ENCODE data around the gene ABCC8.

The ABCC8 gene

GRCh38 chr11:17476317-17477083 lies at the start of gene ABCC8:
Gene ABCC8, minus strand, starts transcription at chr11:17476845. Its CDS starts 69 bp downstream, at chr11:17476776.
- no peak for DNase-seq (ENCODE audit: low read depth in 2 of 2)

- no peak for DNase-seq (ENCODE audit: low read depth in 2 of 2)
These were observed 49.7 kb upstream of the ABCC8 start for GRCh38 chr11:17526326-17526725.

- no peak for DNase-seq (ENCODE audit: low read depth in 2 of 2)
These were observed 48.9 kb upstream of the ABCC8 start for GRCh38 chr11:17525570-17525969.

GRCh38 chr11:17524221-17524620 lies 47.6 kb upstream of the ABCC8 start:
- DNase-seq (ENCODE audit: low read depth in 2 of 2), result no peak

- DNase-seq (ENCODE audit: low read depth in 2 of 2), result no peak
These were observed 46.0 kb upstream of the ABCC8 start for GRCh38 chr11:17522655-17523054.

- no peak for DNase-seq (ENCODE audit: low read depth in 2 of 2)
These were observed 44.7 kb upstream of the ABCC8 start for GRCh38 chr11:17521106-17521900.

- no peak for DNase-seq (ENCODE audit: low read depth in 2 of 2)
These were observed 42.6 kb upstream of the ABCC8 start for GRCh38 chr11:17519061-17519885.

- no peak for DNase-seq (ENCODE audit: low read depth in 2 of 2)
These were observed 41.7 kb upstream of the ABCC8 start for GRCh38 chr11:17518366-17518765.

GRCh38 chr11:17517186-17517585 lies 40.5 kb upstream of the ABCC8 start:
- DNase-seq (ENCODE audit: low read depth in 2 of 2), result no peak

GRCh38 chr11:17516551-17517150 lies 40.0 kb upstream of the ABCC8 start:
- DNase-seq (ENCODE audit: low read depth in 2 of 2), result no peak

GRCh38 chr11:17515443-17516176 lies 39.0 kb upstream of the ABCC8 start:
- DNase-seq (ENCODE audit: low read depth in 2 of 2), result no peak

GRCh38 chr11:17514476-17514875 lies 37.8 kb upstream of the ABCC8 start:
- DNase-seq (ENCODE audit: low read depth in 2 of 2), result no peak

GRCh38 chr11:17513853-17514252 lies 37.2 kb upstream of the ABCC8 start:
- no peak for DNase-seq (ENCODE audit: low read depth in 2 of 2)

- no peak for DNase-seq (ENCODE audit: low read depth in 2 of 2)
These were observed 35.5 kb upstream of the ABCC8 start for GRCh38 chr11:17512101-17512500.

- no peak for DNase-seq (ENCODE audit: low read depth in 2 of 2)
These were observed 34.9 kb upstream of the ABCC8 start for GRCh38 chr11:17511571-17511970.

- DNase-seq (ENCODE audit: low read depth in 2 of 2), result no peak
These were observed 34.0 kb upstream of the ABCC8 start for GRCh38 chr11:17510507-17511206.

GRCh38 chr11:17508791-17509190 lies 32.1 kb upstream of the ABCC8 start:
- no peak for DNase-seq (ENCODE audit: low read depth in 2 of 2)

GRCh38 chr11:17508306-17508705 lies 31.7 kb upstream of the ABCC8 start:
- no peak for DNase-seq (ENCODE audit: low read depth in 2 of 2)

- DNase-seq (ENCODE audit: low read depth in 2 of 2), result no peak
These were observed 31.1 kb upstream of the ABCC8 start for GRCh38 chr11:17507773-17508172.

GRCh38 chr11:17506942-17507341 lies 30.3 kb upstream of the ABCC8 start:
- DNase-seq (ENCODE audit: low read depth in 2 of 2), result no peak
